HG02981 (cell line): ENCODE data around the gene PTGR2.
"Not testable (repeated sequence)": the region's sequence is repeated elsewhere in the genome, so short reads cannot be mapped to it uniquely, and the experiment has no call there.

Experiments used
- ATAC-seq: cut with Tn5 transposase; IDR thresholded peaks from one replicate; pipeline ENCODE4 v1.9.1; 2021; ENCODE audit warnings: mild to moderate bottlenecking, moderate library complexity; ENCODE audit not compliant: unreplicated experiment

The PTGR2 gene

DNA sequence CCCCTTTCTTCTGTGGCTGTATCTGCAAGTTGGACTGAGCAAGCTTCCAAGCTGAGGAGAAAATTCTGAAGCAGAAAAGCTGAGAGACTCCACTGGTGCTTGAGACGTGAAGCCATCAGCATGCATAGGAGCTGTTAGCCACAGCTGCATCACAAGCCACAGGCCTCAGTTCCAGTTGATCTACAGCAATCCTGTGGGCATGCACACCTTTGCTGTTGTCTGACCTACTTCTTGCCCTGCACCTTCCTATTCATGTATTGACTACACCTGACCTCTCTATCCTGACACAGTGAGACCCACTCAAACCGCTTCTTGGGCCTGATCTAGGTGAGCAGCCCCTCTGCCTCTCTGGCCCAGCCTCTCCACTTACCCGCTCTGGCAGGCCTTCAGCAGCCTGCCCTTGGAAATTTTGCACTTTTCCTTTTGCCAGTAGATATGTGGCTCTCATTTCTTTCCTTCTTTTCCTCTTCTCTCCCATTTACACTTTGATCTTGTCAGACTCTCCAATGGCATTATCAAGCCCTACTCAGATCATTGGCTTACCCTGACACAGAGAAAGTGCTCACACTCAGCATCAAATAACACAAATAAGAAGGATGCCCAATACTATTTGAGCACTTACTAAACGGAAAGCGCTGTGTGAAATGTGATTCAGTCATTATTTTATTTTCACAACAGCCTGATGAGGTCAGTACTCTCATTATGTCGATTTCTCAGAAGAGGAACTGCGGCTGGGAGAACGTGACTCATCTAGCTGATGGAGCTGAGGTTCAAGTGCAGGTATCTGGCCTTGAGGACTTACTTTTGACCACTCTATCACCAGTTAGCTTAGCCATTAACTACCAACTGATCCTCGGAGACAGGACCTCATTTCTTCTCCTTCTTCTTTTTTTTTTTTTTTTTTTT lies 21.9 kb upstream of the PTGR2 start:
- ATAC-seq, result peak; percentile 86

DNA sequence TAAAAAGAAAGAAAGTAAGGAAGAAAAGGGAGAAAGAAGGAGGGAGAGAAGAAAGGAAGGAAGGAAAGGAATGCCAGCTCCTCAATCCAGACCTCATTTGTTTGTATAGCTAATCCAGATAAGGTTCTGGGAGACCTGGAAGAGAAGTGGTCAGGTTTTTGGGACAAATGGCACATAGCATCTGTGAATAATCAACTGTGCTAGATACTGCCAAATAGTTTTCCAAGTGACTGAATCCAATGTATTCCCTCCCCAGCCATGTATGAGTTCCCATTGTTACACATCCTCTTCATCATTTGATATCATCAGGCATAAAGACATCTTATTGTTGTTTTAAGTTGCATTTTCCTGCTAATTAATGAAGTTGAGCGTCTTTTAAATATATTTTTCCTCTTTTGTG lies 18.6 kb upstream of the PTGR2 start:
- ATAC-seq, result no peak

DNA sequence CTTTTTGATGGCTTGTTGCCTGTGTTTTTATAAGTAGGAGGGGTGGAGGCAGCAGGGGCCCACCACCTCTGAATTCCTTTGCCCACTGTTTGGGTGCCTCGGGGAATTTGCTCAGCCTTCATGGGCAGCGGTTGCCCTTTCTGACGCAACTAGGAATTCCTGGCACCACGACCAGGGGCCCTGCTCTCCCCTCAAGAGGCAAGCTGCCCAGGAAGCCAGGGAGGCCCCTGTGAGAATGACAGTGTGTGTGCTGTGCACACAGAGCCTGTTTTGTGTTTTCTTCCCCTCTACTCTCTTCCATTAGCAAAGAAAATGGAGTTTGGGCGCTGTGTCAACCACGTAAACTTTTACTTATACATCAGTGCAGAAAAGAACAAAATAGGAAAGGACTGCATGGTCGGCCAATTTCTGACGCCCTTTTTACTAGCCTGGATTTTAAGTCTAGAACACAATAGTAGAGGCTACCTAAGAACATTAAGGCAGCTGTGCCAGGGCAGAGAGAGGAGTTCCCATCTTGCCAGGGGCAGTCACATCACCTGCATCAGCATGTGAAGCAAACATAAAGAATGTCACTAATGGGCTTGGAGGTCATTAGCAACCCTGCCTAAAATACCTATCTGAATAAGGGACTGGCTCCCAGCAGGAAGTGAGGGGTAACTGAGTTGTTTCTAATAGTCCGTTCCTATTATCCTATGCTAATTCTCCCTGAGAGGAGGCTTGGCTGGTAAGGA lies 17.9 kb upstream of the PTGR2 start:
- ATAC-seq, result no peak

DNA sequence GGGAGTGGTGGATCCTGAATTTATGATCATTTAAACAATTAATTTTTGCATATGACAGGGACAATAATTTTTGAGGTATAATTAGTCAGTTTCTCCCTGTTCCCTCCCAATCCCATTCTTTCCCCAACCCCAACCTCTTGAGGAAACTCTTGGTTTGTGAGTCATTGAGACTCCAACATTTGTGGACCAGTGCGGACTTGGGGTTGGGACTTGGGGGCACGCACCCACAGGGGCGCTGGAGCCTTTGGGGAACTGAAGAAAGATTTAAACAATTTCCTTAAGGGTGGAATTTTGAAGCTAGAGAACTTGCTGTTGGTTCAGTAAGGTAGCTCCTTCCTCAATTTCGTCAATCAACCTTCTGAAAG lies 17.4 kb upstream of the PTGR2 start:
- ATAC-seq, result no peak

DNA sequence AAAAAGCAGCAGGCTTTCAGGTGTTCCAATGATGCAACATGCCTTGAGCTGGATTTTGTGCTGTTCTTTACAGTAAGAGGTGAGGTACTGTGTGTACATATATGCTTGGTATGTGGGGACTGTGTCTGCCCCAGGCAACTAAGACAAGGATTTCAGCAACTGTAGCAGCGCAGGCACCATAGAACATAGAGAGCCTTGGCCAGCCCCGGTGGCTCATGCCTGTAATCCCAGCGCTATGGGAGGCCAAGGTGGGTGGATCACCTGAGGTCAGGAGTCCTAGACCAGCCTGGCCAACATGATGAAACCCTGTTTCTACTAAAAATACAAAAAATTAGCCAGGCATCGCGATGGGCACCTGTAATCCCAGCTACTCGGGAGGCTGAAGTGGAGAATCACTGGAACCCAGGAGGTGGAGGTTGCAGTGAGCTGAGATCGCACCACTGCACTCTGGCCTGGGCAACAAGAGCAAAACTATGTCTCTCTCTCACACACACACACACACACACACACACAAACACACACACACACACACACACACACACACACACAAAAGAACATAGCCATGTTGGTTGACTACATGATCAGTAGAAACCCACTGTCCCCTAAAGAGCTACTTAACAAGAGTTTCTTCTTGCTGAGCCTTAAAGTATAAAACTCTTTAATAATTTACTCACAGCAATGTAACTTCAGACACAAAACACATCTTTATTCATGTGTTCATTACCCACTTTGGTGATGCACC lies 13.2 kb upstream of the PTGR2 start:
- ATAC-seq, result not testable (repeated sequence)

DNA sequence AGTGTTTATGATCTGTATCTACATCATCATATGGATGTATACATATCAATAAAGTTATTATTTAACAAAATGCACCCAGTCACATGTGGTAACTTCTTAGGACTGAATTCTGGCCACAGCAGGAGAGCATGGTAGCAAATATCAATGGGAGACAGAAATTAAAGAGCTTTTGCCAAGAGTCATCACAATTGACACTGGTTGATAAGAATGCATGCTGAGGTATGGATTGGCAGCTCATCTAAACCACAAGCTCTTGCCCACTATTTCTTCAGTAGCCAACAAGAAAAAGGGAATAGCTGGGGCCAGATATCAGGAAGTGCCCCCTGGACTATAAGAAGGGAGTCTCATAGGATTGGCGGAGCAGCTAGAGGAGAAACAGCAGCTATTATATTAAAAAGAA lies 9.4 kb upstream of the PTGR2 start:
- no peak for ATAC-seq

DNA sequence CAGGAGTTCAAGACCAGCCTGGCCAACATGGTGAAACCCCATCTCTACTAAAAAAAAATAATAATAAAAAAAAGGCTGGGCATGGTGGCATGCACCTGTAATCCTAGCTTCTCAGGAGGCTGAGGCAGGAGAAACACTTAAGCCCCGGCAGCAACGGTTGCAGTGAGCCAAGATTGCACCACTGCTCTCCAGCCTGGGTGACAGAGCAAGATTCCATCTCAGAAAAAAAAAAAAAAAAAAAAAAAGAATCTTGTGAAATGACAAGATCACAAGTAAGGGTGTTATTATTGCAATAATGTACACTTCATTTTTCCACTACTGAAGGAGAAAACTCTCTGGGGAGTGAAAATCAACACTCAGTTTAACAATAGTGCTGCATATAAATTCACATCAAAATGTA lies 8.8 kb upstream of the PTGR2 start:
- ATAC-seq, result no peak

DNA sequence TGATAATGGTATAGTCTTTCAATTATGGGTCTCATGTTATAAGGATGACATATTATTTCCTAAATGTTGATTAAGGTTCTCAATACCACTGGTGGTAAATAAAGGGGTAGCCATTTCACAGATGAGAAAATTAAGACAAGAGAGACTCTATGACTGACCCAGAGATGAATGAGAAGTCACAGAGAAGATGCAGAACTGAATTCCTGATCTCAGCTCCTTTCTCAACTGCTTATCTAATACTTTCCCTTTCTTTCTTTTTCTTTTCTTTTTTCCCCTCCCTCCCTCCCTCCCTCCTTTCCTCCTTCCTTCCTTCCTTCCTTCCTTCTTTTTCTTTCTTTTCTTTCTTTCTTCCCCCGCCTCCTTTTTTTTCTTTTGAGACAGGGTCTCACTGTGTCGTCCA lies 8.3 kb upstream of the PTGR2 start:
- ATAC-seq, result no peak

DNA sequence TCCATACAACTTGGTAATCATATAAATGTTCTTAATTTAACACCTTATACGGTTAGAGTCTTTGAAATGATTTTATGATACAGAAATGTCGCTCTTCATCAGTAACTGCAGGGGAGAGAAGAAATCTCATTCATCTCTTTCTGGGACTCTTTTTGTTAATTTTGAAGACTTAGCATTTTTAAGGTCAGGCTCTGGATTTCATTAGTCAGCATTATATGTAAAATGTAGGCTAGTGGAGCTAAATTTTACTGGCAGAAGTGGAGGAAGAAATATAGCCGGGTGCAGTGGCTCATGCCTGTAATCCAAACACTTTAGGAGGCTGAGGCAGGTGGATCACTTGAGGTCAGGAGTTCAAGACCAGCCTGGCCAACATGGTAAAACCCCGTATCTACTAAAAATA lies 4.7 kb upstream of the PTGR2 start:
- ATAC-seq, result no peak

DNA sequence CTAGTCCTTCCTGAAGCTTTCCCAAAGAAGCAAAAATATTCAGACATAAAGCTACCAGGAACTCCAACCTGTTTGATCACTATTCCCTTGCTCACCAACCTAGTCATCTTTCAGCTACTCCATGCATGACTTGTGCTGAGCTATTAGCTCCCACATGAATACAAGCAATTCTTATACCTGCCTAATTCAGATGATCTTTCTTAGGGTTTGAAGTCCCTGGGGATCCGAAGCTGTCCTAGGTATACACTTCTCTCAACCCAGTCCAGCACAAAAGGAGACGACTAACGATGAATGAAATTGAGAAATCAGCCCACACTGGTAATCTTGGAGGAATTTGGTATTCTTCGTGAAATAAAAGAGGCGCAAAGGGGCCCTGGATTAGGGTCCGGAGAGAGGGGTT lies 631 bp upstream of the PTGR2 start:
- ATAC-seq, result no peak

DNA sequence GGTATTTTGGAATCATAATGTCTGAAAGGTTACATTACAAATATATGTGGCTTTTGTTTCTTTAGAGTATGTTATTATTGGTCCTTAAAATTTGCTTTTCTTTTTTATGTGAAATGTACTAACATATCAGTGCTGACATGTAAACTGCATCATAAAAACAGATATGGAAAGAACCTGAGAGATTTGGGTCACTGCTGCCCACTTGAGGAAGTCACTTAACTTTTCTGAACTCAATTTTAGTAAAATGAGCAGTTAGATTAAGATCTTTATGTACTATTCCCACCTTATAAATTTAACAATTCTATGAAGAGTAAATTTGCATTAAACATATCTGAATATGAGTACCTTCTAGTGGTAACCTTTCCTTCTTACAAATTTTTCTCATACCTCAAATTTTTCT lies 7.5 kb downstream of the PTGR2 start:
- no peak for ATAC-seq

DNA sequence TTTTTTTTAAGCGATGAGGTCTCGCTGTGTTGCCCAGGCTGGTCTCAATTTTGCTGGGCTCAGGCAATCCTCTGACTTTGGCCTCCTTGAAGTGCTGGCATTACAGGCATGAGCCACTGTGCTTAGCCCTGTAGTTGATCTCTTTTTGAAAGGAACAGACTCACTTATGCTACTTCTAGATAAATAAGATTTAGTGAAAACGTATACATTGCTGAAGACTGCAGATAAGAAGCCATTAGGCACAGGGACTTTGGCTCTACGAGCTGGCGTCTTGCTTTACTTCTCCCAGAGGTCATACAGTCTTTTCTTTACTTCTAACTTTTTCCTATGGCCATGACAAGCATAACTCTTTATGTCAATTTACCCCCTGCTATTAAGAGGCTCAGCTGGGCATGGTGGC lies 9.4 kb downstream of the PTGR2 start:
- ATAC-seq, result no peak

DNA sequence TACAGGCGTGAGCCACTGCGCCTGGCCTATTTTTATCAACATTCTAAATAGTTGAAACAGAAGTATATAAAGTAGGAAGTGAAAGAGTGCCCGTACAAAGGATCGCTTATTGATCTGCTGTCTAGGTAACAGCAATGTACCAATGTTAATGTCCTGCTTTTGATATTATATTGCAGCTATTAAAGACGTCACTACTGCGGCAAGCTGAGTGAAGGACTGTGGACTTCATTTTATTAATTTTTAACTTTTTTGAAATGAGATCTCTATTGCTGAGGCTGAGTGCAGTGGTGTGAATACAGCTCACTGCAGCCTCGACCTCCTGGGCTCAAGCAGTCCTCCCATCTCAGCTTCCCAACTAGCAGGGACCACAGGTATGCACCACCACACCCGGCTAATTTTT lies 10.8 kb downstream of the PTGR2 start:
- ATAC-seq, result no peak

DNA sequence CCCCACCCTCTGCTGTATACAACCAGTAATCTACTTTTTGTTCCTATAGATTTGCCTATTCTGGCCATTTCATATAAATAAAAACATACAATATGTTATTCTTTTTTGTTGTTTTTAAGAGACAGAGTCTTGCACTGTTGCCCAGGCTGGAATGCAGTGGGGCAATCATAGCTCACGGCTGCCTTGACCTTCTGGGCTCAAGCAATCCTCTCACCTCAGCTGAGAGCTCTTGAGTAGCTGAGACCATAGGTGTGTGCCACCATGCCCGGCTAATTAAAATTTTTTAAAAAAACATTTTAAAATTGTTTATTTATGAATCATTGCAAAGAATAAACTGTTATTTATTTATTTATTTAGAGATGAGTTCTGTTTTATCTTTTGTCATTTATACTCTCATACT lies 11.6 kb downstream of the PTGR2 start:
- ATAC-seq, result no peak

DNA sequence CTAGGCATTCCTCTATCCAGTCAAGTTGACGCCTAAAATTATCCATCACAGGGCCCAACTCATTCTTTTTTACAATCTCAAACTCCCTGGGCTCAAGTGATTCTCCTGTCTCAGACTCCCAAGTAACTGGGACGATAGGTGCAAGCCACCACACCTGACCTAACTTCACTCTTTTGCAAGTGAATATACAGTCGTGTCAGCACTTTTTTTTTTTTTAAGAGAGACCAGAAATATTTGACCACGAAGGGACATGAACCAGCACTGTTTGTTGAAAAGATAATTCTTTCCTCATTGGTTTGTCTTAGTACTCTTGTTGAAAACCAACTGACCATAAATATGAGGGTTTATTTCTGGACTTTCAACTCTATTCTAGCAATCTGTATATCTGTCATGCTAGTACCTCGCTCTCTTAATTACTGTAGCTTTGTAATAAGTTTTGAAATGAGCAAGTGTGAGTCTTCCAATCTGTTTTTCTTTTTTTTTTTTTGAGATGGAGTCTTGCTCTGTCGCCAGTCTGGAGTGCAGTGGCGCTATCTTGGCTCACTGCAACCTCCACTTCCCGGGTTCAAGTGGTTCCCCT lies 14.0 kb downstream of the PTGR2 start:
- ATAC-seq, result no peak

DNA sequence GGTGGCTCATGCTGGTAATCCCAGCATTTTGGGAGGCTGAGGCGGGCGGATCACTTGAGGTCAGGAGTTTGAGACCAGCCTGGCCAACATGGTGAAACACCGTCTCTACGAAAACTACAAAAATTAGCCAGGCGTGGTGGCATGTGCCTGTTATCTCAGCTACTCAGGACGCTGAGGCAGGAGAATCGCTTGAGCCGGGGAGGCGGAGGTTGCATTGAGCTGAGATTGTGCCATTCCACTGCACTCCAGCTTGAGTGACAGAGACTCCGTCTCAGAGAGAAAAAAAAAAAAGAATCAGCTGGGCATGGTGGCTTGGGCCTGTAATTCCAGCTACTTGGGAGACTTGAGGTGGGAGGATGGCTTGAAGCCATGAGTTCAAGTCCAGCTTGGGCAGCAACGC lies 18.1 kb downstream of the PTGR2 start:
- ATAC-seq, result not testable (repeated sequence)

DNA sequence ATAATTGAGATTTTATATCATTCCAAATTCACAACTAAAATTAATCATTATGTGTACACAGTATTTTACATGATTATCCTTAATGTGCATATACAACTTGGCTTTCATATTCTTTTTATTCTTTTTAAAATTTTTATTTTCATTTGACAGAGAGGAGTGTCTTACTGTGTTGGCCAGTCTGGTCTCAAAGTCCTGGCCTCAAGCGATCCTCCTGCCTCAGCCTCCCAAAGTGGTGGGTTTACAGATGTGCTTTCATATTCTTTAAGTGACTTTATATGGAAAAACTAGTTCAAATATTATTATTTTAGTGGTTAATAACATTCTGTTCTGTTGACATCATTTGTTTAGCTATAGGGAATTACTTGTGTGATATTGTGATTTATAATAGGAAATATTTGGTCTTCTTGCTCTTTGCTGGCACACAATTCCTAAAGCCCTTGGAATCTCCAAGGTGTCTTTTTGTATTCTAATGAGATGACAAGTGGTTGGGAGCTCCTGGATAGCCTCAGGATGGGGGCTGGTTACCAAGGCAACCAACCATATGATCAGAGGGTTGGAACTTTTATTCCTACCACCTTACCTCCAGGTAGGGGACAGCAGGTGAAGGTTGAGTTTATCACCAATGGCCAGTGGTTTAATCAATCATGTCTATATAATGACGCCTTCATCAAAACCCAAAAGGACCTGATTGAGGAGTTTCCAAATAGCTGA lies 19.0 kb downstream of the PTGR2 start:
- no peak for ATAC-seq

DNA sequence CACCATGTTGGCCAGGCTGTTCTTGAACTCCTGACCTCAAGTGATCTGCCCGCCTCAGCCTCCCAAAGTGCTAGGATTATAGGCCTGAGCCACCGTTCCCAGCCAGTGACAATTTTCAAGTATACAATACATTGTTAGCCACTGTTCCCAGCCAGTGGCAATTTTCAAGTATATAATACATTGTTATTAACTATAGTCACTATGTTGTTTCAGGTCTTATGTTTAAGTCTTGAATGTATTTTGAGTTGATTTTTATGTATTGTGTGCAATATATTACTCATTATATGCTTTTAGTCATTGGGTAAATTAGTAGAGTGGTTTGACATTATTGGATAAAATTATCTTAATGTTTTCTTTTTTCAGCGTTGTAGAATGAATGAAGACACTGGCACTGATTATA lies 22.0 kb downstream of the PTGR2 start:
- ATAC-seq, result no peak

DNA sequence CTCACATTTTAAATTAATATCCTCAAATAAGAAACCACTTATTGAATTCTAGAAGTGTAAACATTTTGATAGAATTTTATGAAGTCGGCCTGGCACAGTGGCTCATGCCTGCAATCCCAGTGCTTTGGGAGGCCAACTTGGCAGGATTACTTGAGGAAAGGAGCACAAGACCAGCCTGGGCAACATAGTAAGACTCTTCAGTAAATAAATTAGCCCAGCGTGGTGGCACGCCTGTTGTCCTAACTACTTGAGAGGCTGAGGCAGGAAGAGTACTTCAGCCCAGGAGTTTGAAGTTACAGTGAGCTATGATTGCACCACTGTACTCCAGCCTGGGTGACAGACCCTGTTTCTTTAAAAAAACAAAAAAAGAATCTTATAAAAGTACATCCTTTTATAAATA lies 26.2 kb downstream of the PTGR2 start:
- ATAC-seq, result no peak

DNA sequence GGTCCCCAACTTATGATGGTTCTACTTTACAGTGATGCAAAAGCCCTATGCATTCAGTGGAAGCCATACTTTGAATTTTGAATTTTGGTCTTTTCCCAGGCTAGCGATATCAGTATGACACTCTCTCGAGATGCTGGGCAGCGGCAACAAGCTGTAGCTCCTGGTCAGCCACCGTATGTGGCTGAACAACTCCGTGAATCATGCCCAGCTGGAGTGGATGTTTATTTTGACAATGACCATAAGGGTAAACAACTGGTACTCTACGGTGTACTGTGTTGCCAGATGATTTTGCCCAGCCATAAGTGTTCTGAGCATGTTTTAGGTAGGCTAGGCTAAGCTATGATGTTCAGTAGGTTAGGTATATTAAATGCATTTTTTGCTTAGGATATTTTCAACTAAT lies 26.8 kb downstream of the PTGR2 start:
- no peak for ATAC-seq

DNA sequence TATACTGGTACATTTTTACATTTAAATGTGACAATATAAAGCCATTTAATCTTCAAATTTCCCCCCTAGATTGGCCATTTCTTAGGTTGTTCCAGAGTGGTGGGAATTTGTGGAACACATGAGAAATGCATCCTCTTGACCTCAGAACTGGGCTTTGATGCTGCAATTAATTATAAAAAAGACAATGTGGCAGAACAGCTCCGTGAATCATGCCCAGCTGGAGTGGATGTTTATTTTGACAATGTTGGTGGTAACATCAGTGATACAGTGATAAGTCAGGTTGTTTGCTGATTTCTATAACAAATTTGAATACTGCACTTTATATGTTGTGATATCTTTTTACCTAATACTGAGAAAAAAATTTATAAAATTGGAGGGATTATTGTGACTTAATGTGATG lies 27.4 kb downstream of the PTGR2 start:
- ATAC-seq, result no peak
